Neural progenitor cell (in vitro differentiated cells): ENCODE data around the gene PCSK5. TPM values are rescaled to one million over a fixed set of nuclear protein-coding genes. Genes with fewer than 3 reads are reported as not detected.

Experiments used
- DNase-seq: peaks from one replicate; pipeline ENCODE4 v3.0.0-alpha.2; 2016; ENCODE audit warnings: low spot score
- H2AFZ ChIP-seq: fragments of 200-600 bp; sonication (generic); replicated peaks from 2 replicates; pipeline ENCODE4 v1.6.1; 2016; ENCODE audit warnings: antibody characterized with exemption
- H3F3A ChIP-seq: fragments of 200-600 bp; sonication (generic); 2 replicates; pipeline ENCODE4 v1.6.1; 2016; ENCODE audit warnings: antibody characterized with exemption, low read depth
- H3K27ac ChIP-seq: fragments of 200-600 bp; sonication (generic); 2 replicates; pipeline ENCODE4 v1.5.1; 2016; ENCODE audit warnings: mild to moderate bottlenecking
- H3K27me3 ChIP-seq: fragments of 200-600 bp; sonication (generic); 2 replicates; pipeline ENCODE4 v1.6.1; 2016; ENCODE audit warnings: mild to moderate bottlenecking, moderate library complexity
- H3K36me3 ChIP-seq: fragments of 200-600 bp; sonication (generic); 2 replicates; pipeline ENCODE4 v1.5.1; 2016
- H3K4me1 ChIP-seq: fragments of 200-600 bp; sonication (generic); 2 replicates; pipeline ENCODE4 v1.6.1; 2016; ENCODE audit warnings: mixed run types
- H3K4me2 ChIP-seq: fragments of 200-600 bp; sonication (generic); 2 replicates; pipeline ENCODE4 v1.6.1; 2016
- H3K4me3 ChIP-seq: fragments of 200-600 bp; sonication (generic); 2 replicates; pipeline ENCODE4 v1.5.1; 2016
- H3K79me2 ChIP-seq: fragments of 200-600 bp; sonication (generic); 2 replicates; pipeline ENCODE4 v1.6.1; 2016; ENCODE audit warnings: low read depth
- H3K9ac ChIP-seq: fragments of 200-600 bp; sonication (generic); 2 replicates; pipeline ENCODE4 v1.6.1; 2016
- H3K9me3 ChIP-seq: fragments of 200-600 bp; sonication (generic); 2 replicates; pipeline ENCODE4 v1.5.1; 2016; ENCODE audit warnings: low read depth
- H4K20me1 ChIP-seq: fragments of 200-600 bp; sonication (generic); 2 replicates; pipeline ENCODE4 v1.6.1; 2016; ENCODE audit warnings: low read depth
- H3K27ac Mint-ChIP-seq: 3 replicates; pipeline ENCODE4 v1.8.0; 2021; ENCODE audit warnings: mixed read lengths
- H3K27me3 Mint-ChIP-seq: 2 replicates; pipeline ENCODE4 v1.8.0; 2022; ENCODE audit warnings: low read depth, mild to moderate bottlenecking, inconsistent platforms, moderate library complexity, mixed read lengths; ENCODE audit not compliant: insufficient read depth
- H3K36me3 Mint-ChIP-seq: 3 replicates; pipeline ENCODE4 v1.8.0; 2021; ENCODE audit warnings: mixed read lengths
- H3K4me1 Mint-ChIP-seq: 3 replicates; pipeline ENCODE4 v1.8.0; 2021; ENCODE audit warnings: mixed read lengths
- H3K4me3 Mint-ChIP-seq: 3 replicates; pipeline ENCODE4 v1.8.0; 2021; ENCODE audit warnings: mild to moderate bottlenecking, moderate library complexity, mixed read lengths
- H3K9me3 Mint-ChIP-seq: 3 replicates; pipeline ENCODE4 v1.8.0; 2020; ENCODE audit warnings: mixed read lengths
- CTCF ChIP-seq: fragments of 200-600 bp; sonication (generic); IDR thresholded peaks from 2 replicates; pipeline ENCODE4 v1.5.1; 2017; ENCODE audit warnings: antibody characterized with exemption, mild to moderate bottlenecking
- EZH2 ChIP-seq: fragments of 200-600 bp; sonication (generic); IDR thresholded peaks from 2 replicates; pipeline ENCODE4 v1.6.1; 2017; ENCODE audit warnings: antibody characterized with exemption, mild to moderate bottlenecking, moderate library complexity
- EZH2phosphoT487 ChIP-seq: fragments of 200-600 bp; sonication (generic); IDR thresholded peaks from 2 replicates; pipeline ENCODE4 v1.6.1; 2017; ENCODE audit warnings: antibody characterized with exemption
- total RNA-seq: library from RNA; depleted of rRNA; stranded (reverse); fragments of >200 nt; gene quantifications from 2 replicates; pipeline ENCODE4 v1.2.3, GENCODE V29; 2015; ENCODE audit warnings: low replicate concordance

Gene PCSK5
- total RNA-seq, 1 donor from 2014 or later: 23.4 TPM

- Histone ChIP-seq H2AFZ (no peak overlapping the region), H3K79me2 (no peaks in the 10 kb centered on the region), H3K4me1 (peaks cover 8% of the 10 kb centered on the region), H3K9ac (no peak overlapping the region), H3K36me3 (no peaks in the 10 kb centered on the region), H3K4me3 (no peak overlapping the region), H3K9me3 (no peaks in the 10 kb centered on the region), H3K27ac (no peak overlapping the region), H3K27me3 (no peaks in the 10 kb centered on the region), H4K20me1 (no peaks in the 10 kb centered on the region), H3F3A (no peaks in the 10 kb centered on the region), H3K4me2 (no peak overlapping the region)
- Mint-ChIP-seq H3K36me3 (peaks cover 2% of the 10 kb centered on the region), H3K9me3 (no peaks in the 10 kb centered on the region), H3K27me3 (no peaks in the 10 kb centered on the region), H3K27ac (no peak overlapping the region), H3K4me1 (no peaks in the 10 kb centered on the region), H3K4me3 (no peak overlapping the region)
- TF ChIP-seq CTCF (no peak), EZH2 (no peak), EZH2phosphoT487 (no peak)
- no peak for DNase-seq
Observed at GRCh38 chr9:76136986-76137385, 246.5 kb downstream of the PCSK5 start.

- Histone ChIP-seq H4K20me1 (no peaks in the 10 kb centered on the region), H3K9me3 (no peaks in the 10 kb centered on the region), H3K9ac (no peak overlapping the region), H3K79me2 (no peaks in the 10 kb centered on the region), H2AFZ (no peak overlapping the region), H3K27ac (no peak overlapping the region), H3K4me1 (peaks cover 8% of the 10 kb centered on the region), H3F3A (no peaks in the 10 kb centered on the region), H3K4me3 (no peak overlapping the region), H3K4me2 (no peak overlapping the region), H3K36me3 (no peaks in the 10 kb centered on the region), H3K27me3 (no peaks in the 10 kb centered on the region)
- Mint-ChIP-seq H3K9me3 (no peaks in the 10 kb centered on the region), H3K36me3 (peaks cover 2% of the 10 kb centered on the region), H3K4me1 (no peaks in the 10 kb centered on the region), H3K27ac (no peak overlapping the region), H3K27me3 (no peaks in the 10 kb centered on the region), H3K4me3 (no peak overlapping the region)
- TF ChIP-seq EZH2phosphoT487: no peak
- no peak for TF ChIP-seq EZH2
- no peak for DNase-seq
Observed at GRCh38 chr9:76137931-76138330, 247.5 kb downstream of the PCSK5 start.

- DNase-seq: no peak
- H3K27me3 Mint-ChIP-seq: no peaks in the 10 kb centered on the region
- TF ChIP-seq EZH2 (no peak), CTCF (no peak), EZH2phosphoT487 (no peak)
- no peak overlapping the region for H3K4me3 ChIP-seq
- H2AFZ ChIP-seq: no peak overlapping the region
- H3K9me3 ChIP-seq: no peaks in the 10 kb centered on the region
- no peak overlapping the region for H3K27ac ChIP-seq
- no peak overlapping the region for H3K4me3 Mint-ChIP-seq
- H3K9me3 Mint-ChIP-seq: no peaks in the 10 kb centered on the region
- H3K4me1 Mint-ChIP-seq: no peaks in the 10 kb centered on the region
- H3K36me3 Mint-ChIP-seq: peaks cover 2% of the 10 kb centered on the region
- H3K4me2 ChIP-seq: no peak overlapping the region
- H3K27me3 ChIP-seq: no peaks in the 10 kb centered on the region
- no peaks in the 10 kb centered on the region for H4K20me1 ChIP-seq
- H3F3A ChIP-seq: no peaks in the 10 kb centered on the region
- no peak overlapping the region for H3K27ac Mint-ChIP-seq
- peaks cover 8% of the 10 kb centered on the region for H3K4me1 ChIP-seq
- no peaks in the 10 kb centered on the region for H3K36me3 ChIP-seq
- no peak overlapping the region for H3K9ac ChIP-seq
- no peaks in the 10 kb centered on the region for H3K79me2 ChIP-seq
Observed at GRCh38 chr9:76138360-76138759, 247.9 kb downstream of the PCSK5 start.

GRCh38 chr9:76143834-76144233 lies 253.4 kb downstream of the PCSK5 start:
- H3K27me3 Mint-ChIP-seq: no peaks in the 10 kb centered on the region
- no peak for TF ChIP-seq EZH2phosphoT487
- TF ChIP-seq EZH2: no peak
- H3F3A ChIP-seq: peaks cover 6% of the 10 kb centered on the region

More at GRCh38 chr9:76143834-76144233, 253.4 kb downstream of the PCSK5 start:
- no peak overlapping the region for H3K9ac ChIP-seq
- Mint-ChIP-seq H3K4me3 (no peak overlapping the region), H3K27ac (no peak overlapping the region), H3K4me1 (no peaks in the 10 kb centered on the region), H3K9me3 (no peaks in the 10 kb centered on the region), H3K36me3 (no peaks in the 10 kb centered on the region)
- no peak overlapping the region for H2AFZ ChIP-seq
- H3K27ac ChIP-seq: no peak overlapping the region
- H3K4me3 ChIP-seq: no peak overlapping the region
- H3K27me3 ChIP-seq: no peaks in the 10 kb centered on the region
- H3K36me3 ChIP-seq: no peaks in the 10 kb centered on the region
- no peak overlapping the region for H3K4me2 ChIP-seq
- H4K20me1 ChIP-seq: no peaks in the 10 kb centered on the region
- no peak for DNase-seq
- H3K79me2 ChIP-seq: no peaks in the 10 kb centered on the region
- H3K4me1 ChIP-seq: peaks cover 19% of the 10 kb centered on the region
- H3K9me3 ChIP-seq: no peaks in the 10 kb centered on the region
